WI38 (cell line): Measurements from ENCODE around the gene ECE1.

Experiments
- H3K4me3 ChIP-seq: 2 replicates; pipeline ENCODE4 v1.5.1; 2011; ENCODE audit warnings: low read depth, mild to moderate bottlenecking, control low read depth, low read length
- TF ChIP-seq, protein P1 (sequence below): IDR thresholded peaks from 2 replicates; pipeline ENCODE4 v1.5.1; 2012; ENCODE audit warnings: low read depth, mild to moderate bottlenecking, control low read depth, low read length

Gene ECE1

DNA sequence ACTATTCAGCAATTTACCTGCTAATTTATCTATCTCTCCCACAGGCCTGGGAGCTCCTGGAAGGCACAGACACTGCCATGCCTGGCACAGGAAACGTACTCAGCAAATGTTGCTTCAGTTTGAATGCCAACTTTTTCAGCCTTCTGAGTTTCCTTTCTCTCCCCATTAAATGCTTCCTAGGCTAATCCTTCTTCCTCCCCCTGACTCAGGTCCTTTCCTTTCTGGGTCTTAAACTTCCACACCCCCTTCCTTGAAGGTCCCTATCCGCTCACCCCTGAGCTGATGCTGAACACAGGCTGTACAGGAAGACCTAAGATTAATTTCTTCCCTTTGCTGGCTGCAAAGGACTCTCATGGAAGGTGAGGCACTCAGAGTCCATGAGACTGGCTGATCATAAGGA is 40.3 kb upstream of the ECE1 start:
- H3K4me3 ChIP-seq: no peak overlapping the region
- TF ChIP-seq, protein P1, sequence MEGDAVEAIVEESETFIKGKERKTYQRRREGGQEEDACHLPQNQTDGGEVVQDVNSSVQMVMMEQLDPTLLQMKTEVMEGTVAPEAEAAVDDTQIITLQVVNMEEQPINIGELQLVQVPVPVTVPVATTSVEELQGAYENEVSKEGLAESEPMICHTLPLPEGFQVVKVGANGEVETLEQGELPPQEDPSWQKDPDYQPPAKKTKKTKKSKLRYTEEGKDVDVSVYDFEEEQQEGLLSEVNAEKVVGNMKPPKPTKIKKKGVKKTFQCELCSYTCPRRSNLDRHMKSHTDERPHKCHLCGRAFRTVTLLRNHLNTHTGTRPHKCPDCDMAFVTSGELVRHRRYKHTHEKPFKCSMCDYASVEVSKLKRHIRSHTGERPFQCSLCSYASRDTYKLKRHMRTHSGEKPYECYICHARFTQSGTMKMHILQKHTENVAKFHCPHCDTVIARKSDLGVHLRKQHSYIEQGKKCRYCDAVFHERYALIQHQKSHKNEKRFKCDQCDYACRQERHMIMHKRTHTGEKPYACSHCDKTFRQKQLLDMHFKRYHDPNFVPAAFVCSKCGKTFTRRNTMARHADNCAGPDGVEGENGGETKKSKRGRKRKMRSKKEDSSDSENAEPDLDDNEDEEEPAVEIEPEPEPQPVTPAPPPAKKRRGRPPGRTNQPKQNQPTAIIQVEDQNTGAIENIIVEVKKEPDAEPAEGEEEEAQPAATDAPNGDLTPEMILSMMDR: no peak

DNA sequence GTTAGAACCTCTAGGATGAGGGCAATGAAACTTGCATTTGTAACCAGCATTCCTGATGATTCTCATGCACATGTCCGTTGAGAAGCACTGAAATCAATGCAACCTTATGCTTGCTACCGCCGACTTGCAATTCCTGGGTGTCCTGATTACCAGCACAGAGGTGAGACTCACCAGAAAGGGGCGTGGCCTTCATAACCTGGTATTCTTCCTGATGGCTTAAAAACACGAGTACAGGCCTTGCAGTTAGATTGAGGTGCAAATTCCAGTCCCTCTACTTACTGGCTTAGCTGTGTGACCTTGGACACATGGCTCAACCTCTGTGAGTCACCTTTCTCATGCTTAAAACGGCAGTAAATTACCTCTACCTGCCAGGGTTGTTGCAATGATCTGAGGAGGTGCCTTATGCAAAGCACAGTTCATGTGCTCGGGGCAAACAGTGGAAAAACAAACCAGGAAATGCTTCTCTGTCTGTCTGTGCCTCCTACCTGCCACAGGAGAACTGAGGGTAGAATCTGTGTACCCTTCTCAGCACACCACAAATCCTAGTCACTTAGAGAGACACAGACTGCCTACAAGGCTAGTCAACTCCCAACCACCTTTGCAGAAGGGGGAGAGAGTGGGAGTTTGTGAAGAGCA is 39.1 kb upstream of the ECE1 start:
- H3K4me3 ChIP-seq: no peak overlapping the region
- TF ChIP-seq, protein P1: no peak

DNA sequence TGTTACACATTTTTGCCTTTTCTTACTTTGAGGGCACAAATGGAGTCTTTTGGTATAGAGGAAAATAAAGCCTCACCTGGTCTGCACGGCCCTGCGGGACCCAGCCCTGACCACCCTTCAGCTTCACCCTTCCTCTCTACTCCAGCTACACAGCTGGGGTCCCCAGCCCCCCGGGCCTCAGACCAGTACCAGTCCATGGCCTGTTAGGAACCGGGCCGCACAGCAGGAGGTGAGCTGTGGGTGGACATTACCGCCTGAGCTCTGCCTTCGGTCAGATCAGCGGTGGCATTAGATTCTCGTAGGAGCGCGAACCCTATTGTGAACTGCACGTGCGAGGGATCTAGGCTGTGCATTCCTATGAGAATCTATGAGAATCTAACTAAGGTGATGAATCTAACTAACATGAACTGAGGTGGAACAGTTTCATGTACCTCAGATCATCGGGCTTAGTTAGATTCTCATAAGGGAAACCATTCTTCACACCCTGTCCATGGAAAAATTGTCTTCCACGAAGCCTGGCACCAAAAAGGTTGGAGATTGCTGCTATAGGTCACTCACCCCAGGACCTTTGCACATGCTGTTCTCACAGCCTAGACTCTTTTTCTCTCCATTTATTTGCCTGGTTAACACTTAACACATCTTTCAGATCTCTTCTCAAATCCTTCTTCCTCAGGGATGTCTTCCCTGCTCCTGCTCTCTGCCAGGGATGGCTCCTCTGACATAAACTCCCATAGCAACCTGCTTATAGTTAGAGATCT is 37.5 kb upstream of the ECE1 start:
- TF ChIP-seq, protein P1: no peak
- H3K4me3 ChIP-seq: no peak overlapping the region

DNA sequence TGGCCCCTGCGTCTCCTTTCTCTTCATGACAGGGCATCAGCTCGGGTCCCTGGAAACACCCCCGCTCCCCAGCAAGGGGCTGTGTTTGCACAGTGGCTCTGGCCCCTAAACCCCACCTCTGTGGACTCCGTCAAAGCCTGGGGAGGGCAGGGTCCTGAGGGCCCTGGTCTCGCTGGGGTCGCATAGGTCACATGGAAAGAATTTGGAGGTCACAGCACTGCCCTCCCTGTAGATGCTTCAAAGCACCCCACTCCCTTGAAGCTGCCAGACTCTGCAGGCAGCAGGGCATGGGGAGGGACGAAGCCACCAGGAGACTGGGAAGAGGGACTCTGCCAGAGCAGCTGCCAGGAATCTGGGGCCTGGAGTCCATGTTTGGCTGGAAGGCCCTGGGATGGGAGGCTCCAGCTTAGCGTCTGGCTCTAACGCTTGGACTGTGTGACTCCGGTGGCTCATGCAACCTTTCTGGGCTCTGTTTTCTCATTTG is 36.6 kb upstream of the ECE1 start:
- TF ChIP-seq, protein P1: no peak
- no peak overlapping the region for H3K4me3 ChIP-seq

DNA sequence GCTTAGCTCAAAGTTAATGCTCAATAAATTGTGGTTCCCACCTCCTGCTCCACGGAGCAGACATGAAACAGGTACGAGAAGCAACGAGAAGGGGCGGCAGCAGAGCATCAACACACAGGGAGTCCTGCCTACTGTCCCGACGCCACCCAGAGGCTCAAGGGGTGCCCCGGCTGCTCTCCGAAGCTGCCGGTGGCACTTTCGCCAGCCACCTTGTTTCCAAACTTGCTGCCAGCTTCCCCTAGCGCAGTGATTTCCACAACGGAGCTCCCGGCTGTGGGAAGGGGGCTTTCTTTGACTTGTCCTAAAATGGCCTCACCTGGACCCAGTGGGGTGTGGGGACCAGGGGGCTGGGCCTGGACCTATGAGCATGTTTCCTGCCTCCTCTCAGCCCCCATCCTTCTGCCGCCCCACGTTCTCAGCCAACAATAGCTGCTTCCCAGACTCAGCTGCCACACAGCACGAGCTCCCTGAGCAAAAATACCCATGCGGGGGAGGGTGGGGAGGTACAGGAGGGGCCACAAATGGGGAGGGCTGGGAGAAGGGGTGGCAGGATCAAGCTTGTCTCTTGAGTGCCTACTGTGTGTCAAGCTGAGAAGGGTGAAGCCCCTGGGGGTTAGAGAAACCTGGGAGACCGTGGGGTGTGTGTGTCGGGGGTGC is 35.6 kb upstream of the ECE1 start:
- TF ChIP-seq, protein P1: no peak
- no peak overlapping the region for H3K4me3 ChIP-seq

DNA sequence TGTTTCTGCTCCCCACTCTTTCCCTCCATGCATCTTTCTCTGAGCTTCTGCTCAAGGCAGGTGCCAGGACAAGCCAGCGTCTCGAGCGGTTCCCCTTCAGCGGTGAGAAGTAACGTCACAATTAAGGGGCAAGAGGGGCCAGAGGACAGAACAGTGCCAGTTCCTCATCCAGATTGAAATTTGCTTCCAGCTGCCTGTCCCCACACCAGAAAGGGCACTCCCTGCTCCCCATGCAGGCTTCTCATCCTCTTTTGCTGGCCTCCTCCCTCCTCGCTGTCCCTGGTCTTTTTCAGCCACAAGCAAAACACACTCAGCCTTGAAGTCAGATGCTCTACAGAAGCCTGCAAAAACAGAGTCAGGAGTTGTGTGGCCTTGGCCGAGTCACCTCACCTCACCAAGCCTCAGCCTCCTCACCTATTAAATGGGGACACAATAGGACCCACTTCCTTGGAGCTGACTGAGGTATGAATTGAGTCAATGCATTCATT is 35.0 kb upstream of the ECE1 start:
- H3K4me3 ChIP-seq: no peak overlapping the region

More for the DNA sequence above, 35.0 kb upstream of the ECE1 start:
- TF ChIP-seq, protein P1: no peak
